H1 (cell line): Measurements from ENCODE around the gene LFNG. TPM values are rescaled to one million over a fixed set of nuclear protein-coding genes. Genes with fewer than 3 reads are reported as not detected.

Experiments
- CTCF ChIA-PET: fragments of 300-600 bp; sonication (Branson Sonifier 250); formaldehyde crosslinking; loops from one replicate; lab custom pipeline; 2021; ENCODE audit not compliant: partially characterized antibody; lab: Charles Lee
- POLR2A ChIA-PET: fragments of 300-600 bp; sonication (Branson Sonifier 250); formaldehyde crosslinking; loops from one replicate; lab custom pipeline; 2021; ENCODE audit warnings: inconsistent platforms; ENCODE audit not compliant: partially characterized antibody; lab: Charles Lee
- DNase-seq, 2 experiments: peaks; one replicate each; pipeline versions ENCODE4 v3.0.0 to v3.0.0-alpha.2; 2010 to 2022; ENCODE audit warnings: low spot score in 2 of 2, low read depth in 1 of 2, mixed read lengths in 1 of 2
- FAIRE-seq: peaks from 2 replicates; lab custom pipeline; 2011; peaks lifted over from hg19 to GRCh38; lab: Jason Lieb, UNC
- H2AFZ ChIP-seq: 2 replicates; pipeline ENCODE4 v1.8.1; 2012; ENCODE audit warnings: low read length, inconsistent platforms
- H2AK5ac ChIP-seq: 2 replicates; pipeline ENCODE4 v1.6.1; 2013; ENCODE audit warnings: low read depth, low read length
- H2BK120ac ChIP-seq: replicated peaks from 2 replicates; pipeline ENCODE3; 2013; ENCODE audit warnings: low read depth, low read length, inconsistent platforms
- H2BK12ac ChIP-seq: 2 replicates; pipeline ENCODE4 v1.6.1; 2013; ENCODE audit warnings: low read depth, low read length
- H2BK15ac ChIP-seq: 2 replicates; pipeline ENCODE4 v1.6.1; 2013; ENCODE audit warnings: low read length
- H2BK20ac ChIP-seq: 2 replicates; pipeline ENCODE4 v1.6.1; 2013; ENCODE audit warnings: low read length
- H2BK5ac ChIP-seq: 2 replicates; pipeline ENCODE4 v1.6.1; 2013; ENCODE audit warnings: low read depth, low read length
- H3K14ac ChIP-seq: 2 replicates; pipeline ENCODE4 v1.6.1; 2013; ENCODE audit warnings: inconsistent platforms; ENCODE audit not compliant: insufficient read length
- H3K18ac ChIP-seq: 2 replicates; pipeline ENCODE4 v1.6.1; 2013; ENCODE audit warnings: low read length; ENCODE audit errors: extremely low read depth
- H3K23ac ChIP-seq: 2 replicates; pipeline ENCODE4 v1.6.1; 2013; ENCODE audit warnings: inconsistent platforms; ENCODE audit not compliant: insufficient read length
- H3K23me2 ChIP-seq: 2 replicates; pipeline ENCODE4 v1.6.1; 2013; ENCODE audit warnings: low read depth, low read length
- H3K27ac ChIP-seq: 2 replicates; pipeline ENCODE4 v1.6.1; 2011; ENCODE audit warnings: low read depth, low read length, inconsistent platforms
- H3K27me3 ChIP-seq, 4 experiments: replicated peaks in 1 of 4; 1 replicate in 1 of 4; 2 replicates in 3 of 4; pipeline versions ENCODE4 v1.6.1 to v1.8.1; 2011 to 2013; ENCODE audit warnings: low read length in 3 of 4, mild to moderate bottlenecking in 3 of 4, inconsistent platforms in 2 of 4, mixed read lengths in 2 of 4, moderate library complexity in 1 of 4; ENCODE audit not compliant: control insufficient read depth in 3 of 4, insufficient read depth in 3 of 4; ENCODE audit errors: extremely low read depth in 1 of 4
- H3K36me3 ChIP-seq, 4 experiments: 2 replicates each; pipeline versions ENCODE4 v1.6.1 to v1.8.1; 2011 to 2013; ENCODE audit warnings: mild to moderate bottlenecking in 4 of 4, low read length in 3 of 4, moderate library complexity in 2 of 4, control low read depth in 1 of 4, inconsistent platforms in 1 of 4; ENCODE audit not compliant: insufficient read depth in 4 of 4, control insufficient read depth in 2 of 4
- H3K4ac ChIP-seq: replicated peaks from 2 replicates; pipeline ENCODE3; 2013; ENCODE audit warnings: low read length, low read depth, mixed read lengths, inconsistent platforms; ENCODE audit not compliant: insufficient read length
- H3K4me1 ChIP-seq, 4 experiments: replicated peaks in 1 of 4; 1 replicate in 1 of 4; 2 replicates in 3 of 4; pipeline versions ENCODE4 v1.6.1 to v1.8.1; 2011 to 2013; ENCODE audit warnings: low read length in 3 of 4, inconsistent platforms in 2 of 4, mixed read lengths in 1 of 4; ENCODE audit not compliant: insufficient read depth in 4 of 4, control insufficient read depth in 3 of 4
- H3K4me2 ChIP-seq, 2 experiments: 2 replicates each; pipeline versions ENCODE4 v1.6.1 to v1.8.1; 2011 to 2013; ENCODE audit warnings: low read depth in 2 of 2, low read length in 2 of 2, control low read depth in 1 of 2, inconsistent platforms in 1 of 2, mild to moderate bottlenecking in 1 of 2; ENCODE audit not compliant: insufficient read depth in 1 of 2
- H3K4me3 ChIP-seq, 4 experiments: fragments of 200-600, 300-600 bp in 1 of 4; sonication (generic), shearing (Covaris generic), sonication (Bioruptor Twin) in 1 of 4; 2 replicates each; pipeline versions ENCODE4 v1.5.1 to v1.8.1; 2011 to 2016; ENCODE audit warnings: low read length in 4 of 4, low read depth in 3 of 4, control low read depth in 2 of 4, inconsistent platforms in 2 of 4, mild to moderate bottlenecking in 2 of 4, mixed read lengths in 1 of 4, moderate library complexity in 1 of 4; ENCODE audit not compliant: insufficient read depth in 2 of 4; ENCODE audit errors: extremely low read depth in 1 of 4
- H3K56ac ChIP-seq: replicated peaks from 2 replicates; pipeline ENCODE3; 2013; ENCODE audit warnings: low read depth, mild to moderate bottlenecking, mixed read lengths, low read length, inconsistent platforms; ENCODE audit not compliant: insufficient read length
- H3K79me1 ChIP-seq: 2 replicates; pipeline ENCODE4 v1.6.1; 2013; ENCODE audit warnings: low read depth, low read length, control low read depth
- H3K79me2 ChIP-seq, 2 experiments: 2 replicates each; pipeline versions ENCODE4 v1.6.1 to v1.8.1; 2012 to 2013; ENCODE audit warnings: low read length in 2 of 2, mild to moderate bottlenecking in 2 of 2, inconsistent platforms in 1 of 2; ENCODE audit not compliant: insufficient read depth in 2 of 2, control insufficient read depth in 1 of 2
- H3K9ac ChIP-seq, 4 experiments: replicated peaks in 1 of 4; 1 replicate in 1 of 4; 2 replicates in 3 of 4; pipeline versions ENCODE4 v1.6.1 to v1.8.1; 2011 to 2013; ENCODE audit warnings: low read depth in 3 of 4, low read length in 3 of 4, control low read depth in 2 of 4, mild to moderate bottlenecking in 2 of 4, moderate library complexity in 2 of 4, inconsistent platforms in 1 of 4; ENCODE audit errors: extremely low read depth in 1 of 4
- H3K9me3 ChIP-seq, 2 experiments: 2 replicates each; pipeline versions ENCODE4 v1.6.1 to v1.8.1; 2012 to 2013; ENCODE audit warnings: mild to moderate bottlenecking in 2 of 2, moderate library complexity in 2 of 2, control low read depth in 1 of 2, inconsistent platforms in 1 of 2, low read depth in 1 of 2, low read length in 1 of 2, mixed read lengths in 1 of 2; ENCODE audit not compliant: insufficient read depth in 2 of 2
- H4K20me1 ChIP-seq, 2 experiments: replicated peaks in 1 of 2; 2 replicates each; pipeline versions ENCODE3 to v1.8.1; 2011 to 2013; ENCODE audit warnings: inconsistent platforms in 2 of 2, low read length in 2 of 2, mild to moderate bottlenecking in 1 of 2; ENCODE audit not compliant: insufficient read depth in 2 of 2, control insufficient read depth in 1 of 2
- H4K5ac ChIP-seq: 2 replicates; pipeline ENCODE4 v1.6.1; 2013; ENCODE audit warnings: low read length, low read depth, mixed read lengths, inconsistent platforms; ENCODE audit not compliant: insufficient read length
- H4K8ac ChIP-seq: 2 replicates; pipeline ENCODE4 v1.8.0; 2013; ENCODE audit warnings: mild to moderate bottlenecking, moderate library complexity, low read length, inconsistent platforms; ENCODE audit not compliant: insufficient read depth; ENCODE audit errors: extremely low read depth
- H4K91ac ChIP-seq: replicated peaks from 2 replicates; pipeline ENCODE3; 2013; ENCODE audit warnings: low read length, mixed read lengths, inconsistent platforms; ENCODE audit not compliant: insufficient read length
- ASH2L ChIP-seq: fragments of 200-600, 300-600 bp; sonication (generic); IDR thresholded peaks from one replicate; pipeline ENCODE4 v1.7.1; 2017; ENCODE audit warnings: low read length
- CREB1 ChIP-seq: IDR thresholded peaks from 2 replicates; pipeline ENCODE4 v1.6.1; 2012; ENCODE audit warnings: inconsistent platforms
- EGR1 ChIP-seq: IDR thresholded peaks from 2 replicates; pipeline ENCODE4 v1.6.1; 2011; ENCODE audit warnings: low read depth, low read length, borderline replicate concordance
- FOSL1 ChIP-seq: IDR thresholded peaks from 2 replicates; pipeline ENCODE4 v1.6.1; 2011; ENCODE audit warnings: mild to moderate bottlenecking, low read depth, low read length, moderate library complexity; ENCODE audit not compliant: insufficient read depth
- NRF1 ChIP-seq: IDR thresholded peaks from 2 replicates; pipeline ENCODE4 v1.6.1; 2011; ENCODE audit warnings: mild to moderate bottlenecking, low read depth, low read length, improper control_type of control experiment
- PHF8 ChIP-seq: fragments of 200-600 bp; sonication (generic); conservative IDR thresholded peaks from 2 replicates; pipeline ENCODE4 v1.7.1; 2012; ENCODE audit warnings: low read depth, mild to moderate bottlenecking, inconsistent platforms, low read length, moderate library complexity
- POU5F1 ChIP-seq: IDR thresholded peaks from 2 replicates; pipeline ENCODE4 v1.6.1; 2011; ENCODE audit warnings: low read depth, mild to moderate bottlenecking, low read length, moderate library complexity
- SRF ChIP-seq: IDR thresholded peaks from 2 replicates; pipeline ENCODE4 v1.6.1; 2011; ENCODE audit warnings: mild to moderate bottlenecking, low read depth, low read length, moderate library complexity
- WGBS, 2 experiments: shearing (Covaris generic) in 1 of 2; methylation state at CpG; one replicate each; pipeline versions ENCODE4 v1.1.6 to v1.1.7; 2013 to 2015; ENCODE audit warnings: low lambda C conversion rate in 2 of 2, mixed read lengths in 2 of 2, inconsistent platforms in 1 of 2, low coverage in 1 of 2, missing lambda C conversion rate in 1 of 2; ENCODE audit not compliant: insufficient replicate concordance in 2 of 2, insufficient coverage in 1 of 2, insufficient read length in 1 of 2; ENCODE audit errors: extremely low coverage in 1 of 2, missing lambda C conversion rate in 1 of 2; 5-methylcytosine and 5-hydroxymethylcytosine counted together
- polyA plus RNA-seq, 7 experiments: library from polyadenylated mRNA; depleted of rRNA in 3 of 7; stranded (reverse) in 5 of 7; unstranded in 2 of 7; fragments of >200 nt in 5 of 7; fragments of 200-250 nt in 2 of 7; gene quantifications; 1 replicate in 5 of 7; 2 replicates in 1 of 7; 4 replicates in 1 of 7; pipeline versions ENCODE4 v1.2.1 to v1.2.3, GENCODE V29; 2011 to 2013; ENCODE audit warnings: missing spikeins in 2 of 7, mixed read lengths in 2 of 7
- total RNA-seq: library from RNA; stranded (reverse); fragmentation: NEBNext Ultra II Directional; extraction: Animal tissue kit (Norgen Biotek cat#: 25700); gene quantifications from 2 replicates; pipeline ENCODE4 v1.2.1, GENCODE V29; 2021
- TF ChIP-seq, protein P1 (sequence below): IDR thresholded peaks from 2 replicates; pipeline ENCODE4 v1.6.1; 2012; ENCODE audit warnings: low read length, inconsistent platforms

Gene LFNG
- total and polyA plus RNA-seq, 2 of the 8 experiments (the other 6 are each of a cell fraction or from before 2014, with no cell fraction given), result 31.6 to 35.6 TPM

DNA sequence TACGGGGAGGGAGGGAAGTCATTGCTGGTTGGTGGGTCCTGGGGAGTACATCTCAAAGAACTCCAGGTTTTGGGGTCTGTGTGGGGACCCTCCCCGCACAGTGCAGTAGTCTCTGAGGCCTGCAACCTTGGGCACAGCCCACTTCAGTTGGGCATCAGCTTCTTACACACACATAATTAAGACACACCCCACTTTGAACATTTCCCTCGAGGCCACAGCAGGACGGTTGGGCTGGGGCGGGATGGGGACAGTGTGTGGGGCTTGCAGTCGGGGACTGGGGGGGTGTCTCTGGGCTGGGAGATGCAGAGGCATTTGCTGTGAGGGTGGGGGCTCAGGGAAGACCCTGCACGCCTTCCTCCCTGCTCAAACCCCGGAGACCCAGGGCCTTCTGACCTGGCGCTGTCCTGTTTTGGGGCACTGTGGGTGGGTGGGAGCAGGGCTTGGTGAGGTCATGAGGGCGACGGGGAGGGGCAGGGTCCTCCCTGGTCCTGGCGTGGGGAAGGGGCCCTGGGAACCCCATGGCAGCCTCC, 1.3 kb downstream of the LFNG start:
- H3K27ac ChIP-seq, result no peak overlapping the region
- no peak for FAIRE-seq

More for the DNA sequence above, 1.3 kb downstream of the LFNG start:
- H3K23me2 ChIP-seq, result peaks cover 21% of the 10 kb centered on the region
- peaks cover 0 to 20% of the 10 kb centered on the region in 2 experiments; a peak in 3 of 4 replicates for H3K79me2 ChIP-seq
- no peak overlapping the region for H2BK20ac ChIP-seq
- no peaks in the 10 kb centered on the region for H3K9me3 ChIP-seq
- no peak overlapping the region for H4K8ac ChIP-seq
- no peak overlapping the region for H4K91ac ChIP-seq
- H2AK5ac ChIP-seq, result no peak overlapping the region
- no peak overlapping the region for H3K14ac ChIP-seq
- H3K4me3 ChIP-seq, result peak overlapping the region; percentile 56 to 73 (median 65)
- no peak overlapping the region for H2AFZ ChIP-seq
- peak overlapping the region in 1 of 4 experiments; percentile 16; a peak in 1 of 7 replicates for H3K9ac ChIP-seq
- H3K23ac ChIP-seq, result no peak overlapping the region
- H3K4ac ChIP-seq, result no peak overlapping the region
- POLR2A ChIA-PET, result interaction anchor here (0.6 to 1.4 kb wide), 5 partner anchors 20 to 127 kb away, joined by 3 to 5 read pairs (median 4); no protein-coding TSS in a partner anchor
- no peak for TF ChIP-seq EGR1
- TF ChIP-seq FOSL1, result no peak
- TF ChIP-seq CREB1, result no peak; the same call in 1 of the 2 replicates
- TF ChIP-seq SRF, result no peak
- TF ChIP-seq, protein P1, sequence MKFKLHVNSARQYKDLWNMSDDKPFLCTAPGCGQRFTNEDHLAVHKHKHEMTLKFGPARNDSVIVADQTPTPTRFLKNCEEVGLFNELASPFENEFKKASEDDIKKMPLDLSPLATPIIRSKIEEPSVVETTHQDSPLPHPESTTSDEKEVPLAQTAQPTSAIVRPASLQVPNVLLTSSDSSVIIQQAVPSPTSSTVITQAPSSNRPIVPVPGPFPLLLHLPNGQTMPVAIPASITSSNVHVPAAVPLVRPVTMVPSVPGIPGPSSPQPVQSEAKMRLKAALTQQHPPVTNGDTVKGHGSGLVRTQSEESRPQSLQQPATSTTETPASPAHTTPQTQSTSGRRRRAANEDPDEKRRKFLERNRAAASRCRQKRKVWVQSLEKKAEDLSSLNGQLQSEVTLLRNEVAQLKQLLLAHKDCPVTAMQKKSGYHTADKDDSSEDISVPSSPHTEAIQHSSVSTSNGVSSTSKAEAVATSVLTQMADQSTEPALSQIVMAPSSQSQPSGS, result no peak
- no peak for TF ChIP-seq ASH2L
- TF ChIP-seq PHF8, result no peak
- no peak for TF ChIP-seq NRF1
- TF ChIP-seq POU5F1, result no peak
- no peak overlapping the region for H2BK12ac ChIP-seq
- no peaks in the 10 kb centered on the region; the same call in 1 of the 2 replicates for H3K79me1 ChIP-seq
- H3K4me2 ChIP-seq, result peak overlapping the region; percentile 85 to 88
- peaks cover 3 to 68% (median 58%) of the 10 kb centered on the region in 4 experiments for H3K4me1 ChIP-seq
- no peak overlapping the region for H2BK5ac ChIP-seq
- CTCF ChIA-PET, result interaction anchor here (0.9 to 1.2 kb wide), 2 partner anchors 37 to 42 kb away, joined by 3 to 4 read pairs; no protein-coding TSS in a partner anchor
- H4K5ac ChIP-seq, result no peak overlapping the region
- 47% methylated on average over 6 of the region's 12 CpGs; no CpG with 5 or more reads in 1 of the 2 experiments for WGBS, 2 experiments
- peaks cover 14 to 26% of the 10 kb centered on the region in 2 experiments for H4K20me1 ChIP-seq
- peaks cover 0 to 22% (median 12%) of the 10 kb centered on the region in 4 experiments; a peak in 6 of 7 replicates for H3K27me3 ChIP-seq
- H2BK15ac ChIP-seq, result no peak overlapping the region
- no peak overlapping the region; the same call in 1 of the 2 replicates for H3K18ac ChIP-seq
- DNase-seq, result no peak
- no peak overlapping the region for H2BK120ac ChIP-seq
- H3K36me3 ChIP-seq, result peaks cover 0 to 8% (median 3%) of the 10 kb centered on the region in 4 experiments; a peak in 4 of 8 replicates
- H3K56ac ChIP-seq, result no peak overlapping the region
